ENCODE data around the gene ABRAXAS1. TPM values are rescaled to one million over a fixed set of nuclear protein-coding genes. Genes with fewer than 3 reads are reported as not detected.
"Not testable (repeated sequence)": the region's sequence is repeated elsewhere in the genome, so short reads cannot be mapped to it uniquely, and the experiment has no call there.

The ABRAXAS1 gene
- total and polyA plus RNA-seq, 2 of the 8 experiments (the other 6 are each of a cell fraction or from before 2014, with no cell fraction given), result 11.4 to 32.1 TPM

DNA sequence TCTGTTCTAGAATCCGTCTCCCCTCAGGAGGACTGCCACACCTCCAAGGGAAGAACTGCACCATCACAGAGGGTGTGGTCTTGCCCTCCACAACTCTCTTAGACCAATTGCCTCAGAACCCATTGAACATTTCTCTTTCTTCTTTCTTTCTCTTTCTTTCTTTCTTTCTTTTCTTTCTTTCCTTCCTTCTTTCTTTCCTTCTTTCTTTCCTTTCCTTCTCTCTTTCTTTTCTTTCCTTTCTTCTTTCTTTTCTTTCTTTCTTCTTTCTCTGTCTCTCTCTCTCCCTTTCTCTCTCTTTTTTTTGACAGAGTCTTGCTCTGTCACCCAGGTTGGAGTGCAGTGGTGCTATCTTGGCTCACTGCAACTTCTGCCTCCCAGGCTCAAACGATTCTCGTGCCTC, 16.8 kb upstream of the ABRAXAS1 start:
- H3K79me2 ChIP-seq (ENCODE audit: control insufficient read depth in 1 of 2, insufficient read depth in 2 of 2, low read length in 2 of 2); H3K4ac ChIP-seq (replicated peaks; ENCODE audit: insufficient read length, low read depth, low read length); DNase-seq (ENCODE audit: low read depth in 1 of 2, low spot score in 2 of 2); H2BK5ac ChIP-seq (ENCODE audit: low read depth, low read length); H3K23me2 ChIP-seq (ENCODE audit: low read depth, low read length); H3K56ac ChIP-seq (replicated peaks; ENCODE audit: insufficient read length, low read depth, low read length); H3K4me3 ChIP-seq (ENCODE audit: extremely low read depth in 1 of 4, insufficient read depth in 2 of 4, low read depth in 3 of 4, low read length in 4 of 4); H3K4me1 ChIP-seq (replicated peaks in 1 of 4; ENCODE audit: control insufficient read depth in 3 of 4, insufficient read depth in 4 of 4, low read length in 3 of 4); H3K23ac ChIP-seq (ENCODE audit: insufficient read length); POLR2A ChIA-PET (ENCODE audit: partially characterized antibody); H4K91ac ChIP-seq (replicated peaks; ENCODE audit: insufficient read length, low read length); H2BK15ac ChIP-seq (ENCODE audit: low read length); H3K18ac ChIP-seq (ENCODE audit: extremely low read depth, low read length); H3K79me1 ChIP-seq (ENCODE audit: low read depth, low read length); H4K5ac ChIP-seq (ENCODE audit: insufficient read length, low read depth, low read length); FAIRE-seq; H3K36me3 ChIP-seq (ENCODE audit: control insufficient read depth in 2 of 4, insufficient read depth in 4 of 4, low read length in 3 of 4); H2BK12ac ChIP-seq (ENCODE audit: low read depth, low read length); H3K4me2 ChIP-seq (ENCODE audit: insufficient read depth in 1 of 2, low read depth in 2 of 2, low read length in 2 of 2); H2BK120ac ChIP-seq (replicated peaks; ENCODE audit: low read depth, low read length); H3K9ac ChIP-seq (replicated peaks in 1 of 4; ENCODE audit: extremely low read depth in 1 of 4, low read depth in 3 of 4, low read length in 3 of 4); H4K8ac ChIP-seq (ENCODE audit: extremely low read depth, insufficient read depth, low read length); H4K20me1 ChIP-seq (replicated peaks in 1 of 2; ENCODE audit: control insufficient read depth in 1 of 2, insufficient read depth in 2 of 2, low read length in 2 of 2); H3K14ac ChIP-seq (ENCODE audit: insufficient read length); H2AFZ ChIP-seq (ENCODE audit: low read length); H3K27me3 ChIP-seq (replicated peaks in 1 of 4; ENCODE audit: control insufficient read depth in 3 of 4, extremely low read depth in 1 of 4, insufficient read depth in 3 of 4, low read length in 3 of 4); H2BK20ac ChIP-seq (ENCODE audit: low read length); H2AK5ac ChIP-seq (ENCODE audit: low read depth, low read length); H3K9me3 ChIP-seq (ENCODE audit: insufficient read depth in 2 of 2, low read depth in 1 of 2, low read length in 1 of 2); H3K27ac ChIP-seq (ENCODE audit: low read depth, low read length); CTCF ChIA-PET (ENCODE audit: partially characterized antibody): not testable (repeated sequence)
- 78% methylated on average over 3 of the region's 3 CpGs; no CpG with 5 or more reads in 1 of the 2 experiments for WGBS, 2 experiments (ENCODE audit: extremely low coverage in 1 of 2, insufficient coverage in 1 of 2, insufficient read length in 1 of 2, insufficient replicate concordance in 2 of 2, low coverage in 1 of 2, low lambda C conversion rate in 2 of 2, missing lambda C conversion rate in 1 of 2)

Data from H1 (cell line).